CMK (cell line): ENCODE results near the gene CPXM2.

ENCODE experiments used
- DNase-seq: peaks from one replicate; pipeline ENCODE4 v3.0.0-alpha.2; 2010; ENCODE audit warnings: low read depth

CPXM2 gene

DNA sequence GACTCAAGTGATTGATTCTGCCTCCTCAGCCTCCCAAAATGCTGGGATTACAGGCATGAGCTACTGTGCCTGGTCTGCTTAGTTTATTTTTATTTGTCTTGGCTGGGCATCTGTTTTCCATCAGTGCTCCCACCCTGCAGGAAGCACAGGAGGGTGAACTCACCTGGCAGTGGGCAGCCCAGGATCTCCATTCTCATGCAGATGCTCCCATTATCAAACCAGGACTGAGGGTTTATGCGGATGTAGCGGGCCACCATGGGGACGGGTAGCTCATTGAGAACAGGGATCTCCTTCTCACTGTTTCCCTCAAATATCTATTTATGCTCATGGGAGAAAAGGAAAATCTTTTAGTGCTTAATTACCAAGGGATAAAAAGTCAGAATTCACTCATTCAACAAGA lies 93.8 kb downstream of the CPXM2 start:
- no peak for DNase-seq

DNA sequence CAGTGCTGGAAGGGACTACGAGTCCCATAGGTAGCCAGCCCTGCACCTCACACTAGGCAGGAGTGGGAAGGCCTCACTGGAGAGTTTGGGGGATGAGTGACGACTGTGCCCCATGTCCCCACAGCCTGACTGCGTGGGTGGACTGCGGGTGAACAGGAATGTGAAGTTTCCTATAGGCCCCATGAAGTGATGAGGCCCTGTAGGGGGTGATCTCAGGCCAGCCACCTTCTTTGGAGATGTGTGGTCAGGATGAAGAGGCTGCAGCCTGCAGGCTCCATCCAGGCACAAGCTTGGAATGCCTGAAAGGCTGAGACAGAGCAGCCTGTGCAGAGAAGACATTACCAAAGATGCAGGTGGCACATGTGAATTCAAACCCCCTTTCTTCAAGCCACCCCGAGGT lies 94.9 kb downstream of the CPXM2 start:
- no peak for DNase-seq

- DNase-seq: no peak
Measured at GRCh38 chr10:123795846-123796590, 95.6 kb downstream of the CPXM2 start.

DNA sequence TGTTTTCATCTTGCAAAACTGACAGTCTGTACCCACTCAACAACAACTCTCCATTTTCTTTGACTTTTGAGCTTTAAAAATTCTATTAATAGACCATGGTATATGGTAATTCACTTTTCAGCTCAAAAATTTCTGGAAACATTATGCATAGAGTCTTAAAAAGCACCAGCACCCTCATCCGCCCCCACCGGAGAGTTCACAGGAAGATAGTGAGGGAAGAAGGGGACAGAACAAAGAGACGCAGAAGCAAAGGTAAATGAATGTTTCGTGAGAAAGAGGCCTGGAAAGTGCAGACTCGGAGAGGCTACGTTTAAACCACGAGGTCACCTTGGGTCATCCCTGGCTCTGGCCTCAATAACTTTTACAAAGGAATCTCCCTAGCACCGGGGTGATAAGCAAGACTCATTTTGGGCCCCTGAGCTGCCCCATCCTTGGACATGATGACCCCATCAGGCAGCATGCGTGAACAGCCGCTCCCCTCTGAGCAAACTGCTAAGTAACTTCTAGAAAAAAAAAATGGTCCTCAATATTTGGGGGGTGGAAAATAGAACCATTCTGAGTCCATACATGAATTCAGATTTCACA lies 96.3 kb downstream of the CPXM2 start:
- DNase-seq: no peak

GRCh38 chr10:123792248-123792978 lies 99.2 kb downstream of the CPXM2 start:
- peak; percentile 67 for DNase-seq

- DNase-seq: no peak
Measured at GRCh38 chr10:123790132-123790885, 101.3 kb downstream of the CPXM2 start.

GRCh38 chr10:123788981-123789380 lies 102.6 kb downstream of the CPXM2 start:
- no peak for DNase-seq

- no peak for DNase-seq
Measured at GRCh38 chr10:123787566-123787965, 104.0 kb downstream of the CPXM2 start.

DNA sequence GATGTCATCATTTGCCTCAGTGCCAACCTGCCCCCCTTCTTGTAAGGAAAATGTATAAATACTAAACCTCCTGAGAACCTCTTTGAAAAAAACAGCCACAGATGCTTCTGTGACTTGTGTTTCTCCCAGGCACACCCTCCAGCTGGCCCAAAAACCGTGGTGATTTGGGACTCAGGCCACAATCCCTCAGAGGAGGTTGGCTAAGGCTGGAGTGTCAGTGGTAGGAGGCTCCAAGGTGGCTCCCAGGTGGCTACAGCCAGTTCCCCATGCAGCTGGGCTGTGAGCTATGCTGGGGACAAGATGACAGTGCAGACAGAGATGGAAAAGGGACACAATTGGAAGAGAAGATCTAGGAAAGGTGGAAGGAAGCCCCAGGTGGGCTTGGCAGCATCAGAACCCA lies 104.7 kb downstream of the CPXM2 start:
- no peak for DNase-seq

DNA sequence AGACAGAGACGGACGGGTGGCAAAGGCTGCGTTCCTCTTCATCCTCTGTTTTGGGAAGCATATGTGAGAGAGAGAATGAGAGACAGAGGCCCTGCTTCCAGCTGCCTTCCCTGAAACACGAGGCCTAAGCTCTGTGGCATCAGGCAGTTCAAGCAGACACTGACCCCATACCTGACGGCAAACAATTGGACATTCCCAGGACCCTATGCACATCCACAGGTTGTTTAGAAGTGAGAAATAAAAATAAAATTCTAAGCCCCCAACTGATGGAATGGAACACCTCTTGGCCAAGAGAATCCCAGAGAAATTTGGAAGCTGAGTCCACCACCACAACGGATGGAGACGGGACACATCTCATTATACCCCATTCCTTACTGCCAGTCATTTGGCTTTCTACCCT lies 105.3 kb downstream of the CPXM2 start:
- no peak for DNase-seq

DNA sequence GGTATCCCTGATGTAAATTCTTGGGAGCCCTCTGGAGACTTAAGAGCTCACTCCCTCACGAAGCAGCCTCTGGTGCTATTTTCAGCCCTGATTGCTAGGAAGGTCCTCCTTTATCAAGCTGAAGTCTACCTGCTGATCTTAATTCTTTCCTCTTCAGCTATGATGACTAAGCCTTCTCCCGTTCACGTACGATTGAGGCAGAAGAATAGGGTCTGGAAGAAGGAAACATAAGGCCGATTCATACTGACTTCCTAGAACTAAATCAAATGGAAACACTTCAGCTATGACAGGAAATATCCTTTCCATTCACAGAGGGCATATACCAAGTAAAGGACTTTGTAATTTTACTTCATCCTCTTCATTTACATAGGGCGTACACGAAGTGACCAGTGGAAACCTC lies 107.0 kb downstream of the CPXM2 start:
- no peak for DNase-seq

DNA sequence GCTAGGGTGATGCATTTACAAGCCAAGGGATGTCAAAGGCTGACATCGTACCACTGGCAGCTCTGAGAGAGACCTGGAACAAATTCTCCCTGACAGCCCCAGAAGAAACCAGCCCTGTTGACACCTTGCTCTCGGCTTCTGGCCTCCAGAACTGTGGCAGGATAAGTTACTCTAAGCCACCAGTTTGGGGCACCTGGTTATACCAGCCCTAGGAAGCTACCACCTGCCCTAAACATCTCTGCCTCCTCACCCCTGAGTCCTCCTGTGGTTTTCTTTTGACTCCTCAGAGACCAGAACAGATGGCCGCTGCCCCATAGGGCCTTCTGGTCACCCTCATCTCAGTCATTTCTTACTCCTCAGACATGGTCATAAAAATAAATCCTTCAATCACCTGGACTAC lies 107.4 kb downstream of the CPXM2 start:
- DNase-seq: no peak

DNA sequence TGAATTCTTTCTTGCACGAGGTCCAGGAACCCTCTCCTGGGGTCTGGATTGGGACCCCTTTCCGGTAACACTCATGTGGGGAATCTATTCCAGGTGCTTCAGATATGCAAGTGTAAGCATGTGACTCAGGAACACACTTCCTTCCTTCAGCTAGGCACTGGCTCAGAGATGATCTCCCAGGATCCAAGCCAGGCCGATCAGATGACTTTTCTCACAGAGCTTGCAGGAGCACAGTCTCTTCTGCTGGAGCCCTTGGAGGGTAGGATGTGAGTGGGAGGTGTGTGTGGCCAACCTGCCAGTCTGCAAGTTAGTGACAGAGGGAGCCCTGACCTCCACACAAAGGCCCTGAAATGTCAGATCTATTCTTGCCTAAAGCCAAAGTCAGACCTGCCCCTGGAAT lies 108.3 kb downstream of the CPXM2 start:
- no peak for DNase-seq

- no peak for DNase-seq
Measured at GRCh38 chr10:123782549-123782948, 109.1 kb downstream of the CPXM2 start.

- DNase-seq: no peak
Measured at GRCh38 chr10:123781956-123782500, 109.6 kb downstream of the CPXM2 start.

- DNase-seq: no peak
Measured at GRCh38 chr10:123781324-123781900, 110.2 kb downstream of the CPXM2 start.

- no peak for DNase-seq
Measured at GRCh38 chr10:123778719-123779517, 112.7 kb downstream of the CPXM2 start.

- no peak for DNase-seq
Measured at GRCh38 chr10:123777881-123778280, 113.7 kb downstream of the CPXM2 start.

DNA sequence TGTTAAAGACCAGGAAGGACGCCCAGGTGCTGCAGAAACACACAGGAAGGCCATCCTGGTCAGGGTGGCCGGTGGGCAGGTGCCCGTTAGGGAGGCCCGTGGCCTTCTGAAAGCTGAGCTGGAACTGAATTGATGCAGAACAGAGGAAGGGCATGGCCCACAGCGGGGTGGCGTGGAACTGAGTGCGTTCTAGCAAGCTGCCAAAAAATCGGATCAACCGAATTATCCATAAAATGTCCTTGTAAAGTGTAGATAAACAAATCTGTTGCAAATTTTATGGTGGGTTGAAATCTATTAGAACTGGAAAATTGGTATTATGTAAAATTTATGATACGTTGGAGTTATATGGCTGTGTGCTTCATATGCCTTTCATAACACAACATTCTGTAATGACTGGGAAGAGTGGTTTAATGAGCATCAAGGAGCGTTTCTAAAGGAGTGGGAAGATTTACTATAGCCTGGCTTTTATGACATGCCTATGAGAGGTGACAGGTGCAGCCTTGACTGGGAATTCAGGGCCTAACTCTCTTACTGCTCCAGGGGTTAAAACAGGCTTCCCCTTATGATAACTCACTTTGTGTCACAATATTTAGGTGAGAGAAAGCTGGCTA lies 117.4 kb downstream of the CPXM2 start:
- DNase-seq: no peak

DNA sequence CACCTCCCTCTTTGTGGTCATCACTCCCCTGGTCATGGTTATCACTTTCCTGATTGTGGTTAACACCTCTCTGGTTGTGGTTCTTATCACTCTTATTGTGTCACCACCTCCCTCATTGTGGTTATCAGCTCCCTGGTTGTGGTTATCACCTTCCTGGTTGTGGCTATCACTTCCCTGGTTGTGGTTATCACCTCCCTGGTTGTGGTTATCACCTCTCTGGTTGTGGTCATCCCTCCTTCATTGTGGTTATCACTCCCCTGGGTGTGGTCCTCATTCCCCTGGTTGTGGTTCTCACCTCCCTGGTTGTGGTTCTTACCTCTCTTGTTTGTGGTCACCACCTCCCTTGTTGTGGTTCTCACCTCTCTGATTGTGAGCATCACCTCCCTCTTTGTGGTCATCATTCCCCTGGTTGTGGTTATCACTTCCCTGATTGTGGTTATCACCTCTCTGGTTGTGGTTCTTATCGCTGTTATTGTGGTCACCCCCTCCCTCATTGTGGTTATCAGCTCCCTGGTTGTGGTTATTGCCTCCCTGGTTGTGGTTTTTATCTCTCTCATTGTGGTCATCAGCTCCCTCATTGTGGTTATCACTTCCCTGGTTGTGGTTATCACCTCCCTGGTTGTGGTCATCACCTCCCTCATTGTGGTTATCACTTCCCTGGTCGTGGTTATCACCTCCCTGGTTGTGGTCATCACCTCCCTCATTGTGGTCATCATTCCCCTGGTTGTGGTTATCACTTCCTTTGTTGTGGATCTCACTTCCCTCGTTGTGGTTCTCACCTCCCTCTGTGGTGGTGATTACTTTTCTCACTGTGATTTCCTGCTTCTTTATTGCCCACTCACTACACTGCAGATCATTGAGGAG lies 118.7 kb downstream of the CPXM2 start:
- DNase-seq: peak; percentile 14
